Chondrocyte (in vitro differentiated cells): Measurements from ENCODE around the gene RAB8A. TPM values are rescaled to one million over a fixed set of nuclear protein-coding genes. Genes with fewer than 3 reads are reported as not detected.

ENCODE experiments used
- DNase-seq: peaks from one replicate; pipeline ENCODE4 v3.0.0; 2021; ENCODE audit warnings: mixed read lengths, low spot score
- H3K27ac Mint-ChIP-seq: one replicate; pipeline ENCODE4 v1.8.0; 2021; ENCODE audit warnings: mild to moderate bottlenecking, moderate library complexity, mixed read lengths; ENCODE audit not compliant: unreplicated experiment
- H3K27me3 Mint-ChIP-seq: 2 replicates; pipeline ENCODE4 v1.8.0; 2021; ENCODE audit warnings: low read depth, mixed read lengths
- H3K36me3 Mint-ChIP-seq: 2 replicates; pipeline ENCODE4 v1.8.0; 2021; ENCODE audit warnings: low read depth, mixed read lengths
- H3K4me1 Mint-ChIP-seq: 2 replicates; pipeline ENCODE4 v1.8.0; 2021; ENCODE audit warnings: low read depth, mild to moderate bottlenecking, mixed read lengths
- H3K4me3 Mint-ChIP-seq: one replicate; pipeline ENCODE4 v1.8.0; 2021; ENCODE audit warnings: mild to moderate bottlenecking, moderate library complexity, mixed read lengths; ENCODE audit not compliant: unreplicated experiment
- H3K9me3 Mint-ChIP-seq: 2 replicates; pipeline ENCODE4 v1.8.0; 2021; ENCODE audit warnings: low read depth, mixed read lengths
- total RNA-seq: library from RNA; stranded (reverse); gene quantifications from 3 replicates; pipeline ENCODE4 v1.2.1, GENCODE V29; 2021
- TF ChIP-seq, protein P1 (sequence below): fragments of 200-600 bp; sonication (generic); IDR thresholded peaks from 2 replicates; pipeline ENCODE4 v1.5.0; 2021; ENCODE audit warnings: antibody characterized with exemption, mild to moderate bottlenecking, moderate library complexity

RAB8A gene
- total RNA-seq, 1 donor from 2014 or later, result 65.5 TPM

- Mint-ChIP-seq H3K27me3 (no peaks in the 10 kb centered on the region), H3K27ac (peak overlapping the region; percentile 90), H3K4me3 (no peak overlapping the region), H3K4me1 (peaks cover 68% of the 10 kb centered on the region), H3K36me3 (peaks cover 67% of the 10 kb centered on the region), H3K9me3 (no peaks in the 10 kb centered on the region)
- DNase-seq, result no peak
- TF ChIP-seq, protein P1, sequence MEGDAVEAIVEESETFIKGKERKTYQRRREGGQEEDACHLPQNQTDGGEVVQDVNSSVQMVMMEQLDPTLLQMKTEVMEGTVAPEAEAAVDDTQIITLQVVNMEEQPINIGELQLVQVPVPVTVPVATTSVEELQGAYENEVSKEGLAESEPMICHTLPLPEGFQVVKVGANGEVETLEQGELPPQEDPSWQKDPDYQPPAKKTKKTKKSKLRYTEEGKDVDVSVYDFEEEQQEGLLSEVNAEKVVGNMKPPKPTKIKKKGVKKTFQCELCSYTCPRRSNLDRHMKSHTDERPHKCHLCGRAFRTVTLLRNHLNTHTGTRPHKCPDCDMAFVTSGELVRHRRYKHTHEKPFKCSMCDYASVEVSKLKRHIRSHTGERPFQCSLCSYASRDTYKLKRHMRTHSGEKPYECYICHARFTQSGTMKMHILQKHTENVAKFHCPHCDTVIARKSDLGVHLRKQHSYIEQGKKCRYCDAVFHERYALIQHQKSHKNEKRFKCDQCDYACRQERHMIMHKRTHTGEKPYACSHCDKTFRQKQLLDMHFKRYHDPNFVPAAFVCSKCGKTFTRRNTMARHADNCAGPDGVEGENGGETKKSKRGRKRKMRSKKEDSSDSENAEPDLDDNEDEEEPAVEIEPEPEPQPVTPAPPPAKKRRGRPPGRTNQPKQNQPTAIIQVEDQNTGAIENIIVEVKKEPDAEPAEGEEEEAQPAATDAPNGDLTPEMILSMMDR, result no peak
Observed at GRCh38 chr19:16091546-16092475, 19.9 kb upstream of the RAB8A start.

DNA sequence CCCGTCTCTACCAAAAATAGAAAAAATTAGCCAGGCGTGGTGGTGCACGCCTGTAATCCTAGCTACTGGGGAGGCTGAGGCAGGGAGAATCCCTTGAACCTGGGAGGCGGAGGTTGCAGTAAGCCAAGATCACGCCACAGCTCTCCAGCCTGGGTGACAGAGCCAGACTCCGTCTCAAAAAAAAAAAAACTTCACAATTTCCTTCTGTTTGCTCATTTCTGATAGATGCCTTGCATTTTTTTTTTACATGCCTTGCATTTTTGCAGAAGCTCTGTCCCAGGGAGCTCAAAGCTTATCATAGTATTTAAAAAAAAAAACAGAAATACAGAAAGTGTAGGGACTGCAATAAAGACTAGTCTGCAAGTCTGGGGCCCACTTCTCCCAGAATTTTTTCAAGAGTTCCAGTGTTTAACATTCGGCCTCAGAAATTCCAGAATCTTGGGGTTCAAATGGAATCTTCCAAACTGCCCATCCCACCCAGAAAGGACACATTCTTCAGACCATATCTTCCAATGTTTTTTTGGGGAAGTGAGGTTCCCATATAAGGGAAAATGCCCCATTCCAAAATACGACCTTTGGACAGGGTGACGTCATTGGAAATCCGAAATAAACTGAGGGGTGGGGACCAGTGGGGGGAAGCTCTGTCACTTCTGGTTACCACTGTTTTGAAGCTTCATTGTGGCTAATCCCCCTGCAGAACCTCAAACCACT lies 17.2 kb upstream of the RAB8A start:
- TF ChIP-seq, protein P1, result no peak
- H3K4me3 Mint-ChIP-seq, result no peak overlapping the region
- no peaks in the 10 kb centered on the region for H3K27me3 Mint-ChIP-seq
- H3K9me3 Mint-ChIP-seq, result no peaks in the 10 kb centered on the region
- peaks cover 62% of the 10 kb centered on the region for H3K4me1 Mint-ChIP-seq
- DNase-seq, result no peak
- H3K27ac Mint-ChIP-seq, result peak overlapping the region; percentile 90
- H3K36me3 Mint-ChIP-seq, result peaks cover 68% of the 10 kb centered on the region

GRCh38 chr19:16095071-16095571 lies 16.6 kb upstream of the RAB8A start:
- H3K9me3 Mint-ChIP-seq, result no peaks in the 10 kb centered on the region
- peaks cover 68% of the 10 kb centered on the region for H3K36me3 Mint-ChIP-seq
- no peaks in the 10 kb centered on the region for H3K27me3 Mint-ChIP-seq
- DNase-seq, result no peak
- H3K4me3 Mint-ChIP-seq, result no peak overlapping the region
- peaks cover 61% of the 10 kb centered on the region for H3K4me1 Mint-ChIP-seq
- peak overlapping the region; percentile 82 for H3K27ac Mint-ChIP-seq
- TF ChIP-seq, protein P1, result no peak

- no peak for DNase-seq
- TF ChIP-seq, protein P1, result no peak
- Mint-ChIP-seq H3K4me1 (peaks cover 55% of the 10 kb centered on the region), H3K4me3 (no peak overlapping the region), H3K36me3 (peaks cover 66% of the 10 kb centered on the region), H3K27ac (peak overlapping the region; percentile 80), H3K9me3 (no peaks in the 10 kb centered on the region), H3K27me3 (no peaks in the 10 kb centered on the region)
Observed at GRCh38 chr19:16096280-16096855, 15.3 kb upstream of the RAB8A start.

DNA sequence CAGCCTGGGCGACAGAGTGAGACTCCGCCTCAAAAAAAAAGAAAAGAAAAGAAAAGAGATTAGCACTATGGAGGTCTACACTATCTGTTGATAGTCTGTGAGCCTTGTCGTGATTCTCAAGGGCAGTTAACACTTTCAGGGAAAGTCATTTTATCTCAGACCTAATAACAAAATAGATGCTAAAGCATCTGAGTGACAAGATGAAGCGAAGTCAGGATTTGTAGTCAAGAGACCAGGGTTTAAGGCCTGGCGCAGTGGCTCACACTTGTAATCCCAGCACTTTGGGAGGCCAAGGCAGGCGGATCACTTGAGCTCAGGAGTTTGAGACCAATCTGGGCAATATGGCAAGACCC lies 13.3 kb upstream of the RAB8A start:
- Mint-ChIP-seq H3K4me3 (no peak overlapping the region), H3K27me3 (no peaks in the 10 kb centered on the region), H3K9me3 (no peaks in the 10 kb centered on the region), H3K36me3 (peaks cover 62% of the 10 kb centered on the region), H3K27ac (peak overlapping the region; percentile 60), H3K4me1 (peaks cover 42% of the 10 kb centered on the region)
- TF ChIP-seq, protein P1, result no peak
- DNase-seq, result no peak
